Measurements from ENCODE around the gene ATP8A2. TPM values are rescaled to one million over a fixed set of nuclear protein-coding genes. Genes with fewer than 3 reads are reported as not detected.

ATP8A2 gene
- total RNA-seq, 1 donor from 2014 or later: 4.2 TPM

DNA sequence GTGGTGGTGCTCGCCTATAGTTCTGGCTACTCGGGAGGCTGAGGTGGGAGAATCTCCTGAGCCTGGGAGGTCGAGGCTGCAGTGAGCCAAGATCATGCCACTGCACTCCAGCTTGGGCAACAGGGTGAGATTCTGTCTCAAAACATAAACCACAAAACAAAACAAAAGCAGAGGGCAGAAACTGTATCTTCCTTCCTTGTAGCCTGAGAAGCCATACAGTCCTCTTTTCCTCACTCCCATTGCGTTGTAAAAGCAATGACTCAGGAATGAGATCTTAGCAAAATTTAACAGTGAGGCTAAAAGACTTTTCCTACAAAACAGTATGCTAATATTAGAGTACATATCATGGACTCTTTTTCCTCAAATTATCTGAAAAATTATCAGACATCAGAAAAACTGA lies 549.2 kb downstream of the ATP8A2 start:
- Histone ChIP-seq H3K4me3 (no peak overlapping the region), H2AFZ (replicated peaks) (no peak overlapping the region), H4K20me1 (ENCODE audit: low read depth) (no peaks in the 10 kb centered on the region), H3K79me2 (ENCODE audit: low read depth) (no peaks in the 10 kb centered on the region), H3F3A (ENCODE audit: low read depth) (no peaks in the 10 kb centered on the region), H3K36me3 (no peaks in the 10 kb centered on the region), H3K27me3 (no peaks in the 10 kb centered on the region), H3K9ac (no peak overlapping the region), H3K4me1 (peaks cover 18% of the 10 kb centered on the region), H3K4me2 (no peak overlapping the region), H3K9me3 (ENCODE audit: low read depth) (no peaks in the 10 kb centered on the region), H3K27ac (no peak overlapping the region)
- TF ChIP-seq EZH2phosphoT487 (IDR thresholded peaks at IDR 0.05) (no peak), EZH2 (IDR thresholded peaks at IDR 0.05) (no peak)
- TF ChIP-seq, protein P1, sequence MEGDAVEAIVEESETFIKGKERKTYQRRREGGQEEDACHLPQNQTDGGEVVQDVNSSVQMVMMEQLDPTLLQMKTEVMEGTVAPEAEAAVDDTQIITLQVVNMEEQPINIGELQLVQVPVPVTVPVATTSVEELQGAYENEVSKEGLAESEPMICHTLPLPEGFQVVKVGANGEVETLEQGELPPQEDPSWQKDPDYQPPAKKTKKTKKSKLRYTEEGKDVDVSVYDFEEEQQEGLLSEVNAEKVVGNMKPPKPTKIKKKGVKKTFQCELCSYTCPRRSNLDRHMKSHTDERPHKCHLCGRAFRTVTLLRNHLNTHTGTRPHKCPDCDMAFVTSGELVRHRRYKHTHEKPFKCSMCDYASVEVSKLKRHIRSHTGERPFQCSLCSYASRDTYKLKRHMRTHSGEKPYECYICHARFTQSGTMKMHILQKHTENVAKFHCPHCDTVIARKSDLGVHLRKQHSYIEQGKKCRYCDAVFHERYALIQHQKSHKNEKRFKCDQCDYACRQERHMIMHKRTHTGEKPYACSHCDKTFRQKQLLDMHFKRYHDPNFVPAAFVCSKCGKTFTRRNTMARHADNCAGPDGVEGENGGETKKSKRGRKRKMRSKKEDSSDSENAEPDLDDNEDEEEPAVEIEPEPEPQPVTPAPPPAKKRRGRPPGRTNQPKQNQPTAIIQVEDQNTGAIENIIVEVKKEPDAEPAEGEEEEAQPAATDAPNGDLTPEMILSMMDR (IDR thresholded peaks at IDR 0.05): no peak
- H3K9me3 Mint-ChIP-seq: peaks cover 6% of the 10 kb centered on the region
- H3K4me3 Mint-ChIP-seq: no peak overlapping the region
- peaks cover 21% of the 10 kb centered on the region for H3K27me3 Mint-ChIP-seq (ENCODE audit: insufficient read depth, low read depth)
- no peaks in the 10 kb centered on the region for H3K4me1 Mint-ChIP-seq
- H3K36me3 Mint-ChIP-seq: no peaks in the 10 kb centered on the region
- DNase-seq (ENCODE audit: low spot score): no peak
- H3K27ac Mint-ChIP-seq: no peak overlapping the region

DNA sequence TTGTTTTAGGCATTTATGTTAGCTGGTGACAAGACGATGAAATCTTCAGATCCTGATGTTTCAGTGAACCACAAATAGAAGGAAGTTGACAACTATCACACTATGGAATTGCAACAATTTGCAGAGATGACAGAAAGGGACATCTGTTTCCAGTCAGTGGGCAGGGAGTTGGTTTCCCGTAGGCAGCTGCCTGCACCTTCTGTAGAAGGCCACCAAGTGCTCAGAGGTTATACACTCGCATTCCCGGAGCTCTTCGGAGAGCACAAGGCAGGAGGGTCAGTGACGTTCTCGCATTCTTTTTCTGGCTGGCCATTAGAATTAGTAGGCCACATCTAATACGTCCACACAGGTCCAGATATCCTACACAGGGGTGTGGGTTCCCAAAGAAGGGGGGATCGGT lies 550.6 kb downstream of the ATP8A2 start:
- Mint-ChIP-seq H3K9me3 (peaks cover 9% of the 10 kb centered on the region), H3K4me3 (no peak overlapping the region), H3K27me3 (ENCODE audit: insufficient read depth, low read depth) (peaks cover 11% of the 10 kb centered on the region), H3K27ac (no peak overlapping the region), H3K4me1 (peaks cover 7% of the 10 kb centered on the region), H3K36me3 (no peaks in the 10 kb centered on the region)
- Histone ChIP-seq H3K9ac (no peak overlapping the region), H3K27me3 (no peaks in the 10 kb centered on the region), H3K4me2 (no peak overlapping the region), H2AFZ (replicated peaks) (peak overlapping the region; percentile 39), H4K20me1 (ENCODE audit: low read depth) (no peaks in the 10 kb centered on the region), H3K4me3 (no peak overlapping the region), H3F3A (ENCODE audit: low read depth) (no peaks in the 10 kb centered on the region), H3K9me3 (ENCODE audit: low read depth) (no peaks in the 10 kb centered on the region), H3K4me1 (peaks cover 11% of the 10 kb centered on the region), H3K27ac (no peak overlapping the region), H3K36me3 (no peaks in the 10 kb centered on the region), H3K79me2 (ENCODE audit: low read depth) (no peaks in the 10 kb centered on the region)
- TF ChIP-seq EZH2 (IDR thresholded peaks at IDR 0.05): no peak
- TF ChIP-seq, protein P1 (IDR thresholded peaks at IDR 0.05): no peak
- TF ChIP-seq EZH2phosphoT487 (IDR thresholded peaks at IDR 0.05): no peak
- no peak for DNase-seq (ENCODE audit: low spot score)

DNA sequence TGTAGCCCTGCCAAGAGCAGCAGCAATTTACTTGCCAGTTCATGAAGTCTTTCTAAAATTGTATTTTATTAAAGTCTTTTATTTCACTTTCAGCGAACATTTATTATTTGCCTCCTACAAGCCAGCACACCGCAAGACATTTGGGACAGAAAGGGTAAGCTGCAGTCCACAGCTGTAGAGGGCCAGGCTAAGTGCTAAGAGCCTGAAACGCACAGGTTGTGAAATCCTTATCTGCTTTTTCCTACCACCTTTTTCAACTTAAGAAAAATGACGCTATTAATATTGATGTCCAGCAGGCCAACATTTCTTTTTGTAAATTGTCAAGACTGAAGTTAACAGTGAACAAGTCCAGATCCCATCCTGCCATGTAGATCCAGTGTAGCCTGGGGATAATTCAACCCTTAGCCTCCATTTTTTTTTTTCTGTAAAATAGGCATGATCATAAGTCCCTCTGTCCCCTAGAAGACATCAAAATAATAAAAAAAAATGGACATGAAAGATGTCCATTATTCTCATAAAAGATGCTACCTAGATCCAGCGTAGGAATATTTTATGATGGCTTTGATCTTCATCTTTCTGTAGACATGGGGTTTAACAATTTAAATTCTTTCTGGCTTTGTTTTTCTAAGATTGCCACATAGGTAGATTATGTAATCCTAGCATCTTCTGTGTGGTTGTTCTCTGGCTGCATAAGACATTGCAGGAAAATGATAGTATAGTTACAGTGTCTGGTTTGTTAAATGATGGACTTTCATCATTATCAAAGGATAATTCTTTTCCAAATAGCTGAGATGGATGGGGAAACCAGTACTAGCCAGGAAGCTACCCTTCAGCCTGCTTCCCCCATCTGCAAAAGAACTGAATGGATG lies 551.7 kb downstream of the ATP8A2 start:
- no peak for DNase-seq (ENCODE audit: low spot score)
- Mint-ChIP-seq H3K4me3 (no peak overlapping the region), H3K27ac (no peak overlapping the region), H3K4me1 (peaks cover 12% of the 10 kb centered on the region), H3K27me3 (ENCODE audit: insufficient read depth, low read depth) (peaks cover 11% of the 10 kb centered on the region), H3K9me3 (peaks cover 9% of the 10 kb centered on the region), H3K36me3 (no peaks in the 10 kb centered on the region)
- peak overlapping the region; percentile 39 for H2AFZ ChIP-seq (replicated peaks)
- H3K27ac ChIP-seq: no peak overlapping the region
- no peaks in the 10 kb centered on the region for H4K20me1 ChIP-seq (ENCODE audit: low read depth)
- H3K4me3 ChIP-seq: no peak overlapping the region
- no peak overlapping the region for H3K4me2 ChIP-seq
- no peak overlapping the region for H3K9ac ChIP-seq
- H3K36me3 ChIP-seq: no peaks in the 10 kb centered on the region
- peaks cover 18% of the 10 kb centered on the region for H3K4me1 ChIP-seq
- H3K27me3 ChIP-seq: no peaks in the 10 kb centered on the region
- TF ChIP-seq, protein P1 (IDR thresholded peaks at IDR 0.05): no peak
- no peak for TF ChIP-seq EZH2phosphoT487 (IDR thresholded peaks at IDR 0.05)
- TF ChIP-seq EZH2 (IDR thresholded peaks at IDR 0.05): no peak
- H3K79me2 ChIP-seq (ENCODE audit: low read depth): no peaks in the 10 kb centered on the region
- H3K9me3 ChIP-seq (ENCODE audit: low read depth): no peaks in the 10 kb centered on the region
- no peaks in the 10 kb centered on the region for H3F3A ChIP-seq (ENCODE audit: low read depth)

Measured in neural progenitor cell (in vitro differentiated cells).